ENCODE measurements around the gene FAM83G. TPM values are rescaled to one million over a fixed set of nuclear protein-coding genes. Genes with fewer than 3 reads are reported as not detected.

Gene FAM83G
- total and polyA plus RNA-seq, 2 donors (not counting 3 experiments of a cell fraction or from before 2014, with no cell fraction given): 7.0 to 10.9 TPM

DNA sequence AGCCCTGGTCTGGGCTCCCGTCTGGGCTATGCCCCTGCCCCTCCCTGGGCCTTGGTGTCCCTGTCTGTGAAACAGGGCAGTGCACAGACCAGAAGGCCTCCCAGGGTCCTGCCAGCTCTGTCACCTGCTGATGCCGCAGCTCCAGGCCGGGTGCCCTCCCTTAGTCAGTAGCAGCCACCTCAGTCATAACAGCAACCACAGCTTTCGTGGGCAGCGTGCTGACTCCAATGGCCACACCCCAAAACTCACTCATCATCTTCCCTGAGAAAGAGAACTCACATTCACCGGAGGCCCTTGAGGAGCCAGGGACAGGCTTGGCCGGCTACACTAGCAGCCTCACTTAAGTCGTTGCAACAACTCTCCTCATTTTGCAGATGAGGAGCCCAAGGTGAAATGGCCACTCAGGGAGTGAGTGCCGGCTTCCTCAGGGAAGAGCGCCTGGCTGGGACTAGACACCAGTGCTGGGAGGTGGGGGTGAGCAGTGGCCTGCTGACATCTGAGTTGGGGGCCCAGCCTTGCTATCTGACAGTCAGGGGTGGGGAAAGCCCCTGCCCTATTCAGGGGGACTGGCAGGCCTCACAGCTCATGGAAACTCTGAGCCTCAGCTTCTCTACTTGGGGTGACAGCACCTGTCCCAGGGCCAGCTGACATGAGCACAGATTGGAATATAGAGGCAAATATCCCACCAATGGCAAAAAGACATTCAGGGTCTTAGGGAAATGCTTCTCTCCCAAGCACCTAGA lies 30.0 kb downstream of the FAM83G start:
- H2AFZ ChIP-seq (ENCODE audit: low read depth, low read length): no peak overlapping the region
- H3K4me1 ChIP-seq (ENCODE audit: control insufficient read depth, extremely low read depth, insufficient read depth, low read length): peaks cover 5% of the 10 kb centered on the region
- no peaks in the 10 kb centered on the region for H3K27me3 ChIP-seq (ENCODE audit: control insufficient read depth in 2 of 2, insufficient read depth in 2 of 2, low read length in 2 of 2)
- H3K36me3 ChIP-seq (ENCODE audit: control insufficient read depth in 2 of 2, extremely low read depth in 1 of 2, insufficient read depth in 2 of 2, low read length in 2 of 2): peaks cover 0 to 15% of the 10 kb centered on the region in 2 experiments
- H3K79me2 ChIP-seq (ENCODE audit: control insufficient read depth, insufficient read depth, low read length): no peaks in the 10 kb centered on the region
- TF ChIP-seq JUN (IDR thresholded peaks at IDR 0.05; ENCODE audit: borderline replicate concordance, insufficient read depth, insufficient read length, low read depth) (no peak), POLR2A (IDR thresholded peaks at IDR 0.05; ENCODE audit: low read depth, low read length) (no peak), MYC (IDR thresholded peaks at IDR 0.05; ENCODE audit: low read depth, low read length) (no peak), GATA2 (IDR thresholded peaks at IDR 0.05; ENCODE audit: insufficient read depth, insufficient read length, low read depth, low read length) (no peak), POLR2AphosphoS5 (IDR thresholded peaks at IDR 0.05; ENCODE audit: insufficient read depth, low read depth, low read length) (no peak), FOS (IDR thresholded peaks at IDR 0.05; ENCODE audit: borderline replicate concordance, insufficient read depth, low read length) (no peak)
- TF ChIP-seq, protein P1, sequence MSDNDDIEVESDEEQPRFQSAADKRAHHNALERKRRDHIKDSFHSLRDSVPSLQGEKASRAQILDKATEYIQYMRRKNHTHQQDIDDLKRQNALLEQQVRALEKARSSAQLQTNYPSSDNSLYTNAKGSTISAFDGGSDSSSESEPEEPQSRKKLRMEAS (IDR thresholded peaks at IDR 0.05; ENCODE audit: insufficient read depth, insufficient read length): no peak
- H3K9ac ChIP-seq (replicated peaks; ENCODE audit: extremely low read depth, insufficient read depth, low read length): no peak overlapping the region
- no peaks in the 10 kb centered on the region for H3K9me1 ChIP-seq (replicated peaks; ENCODE audit: control insufficient read depth, extremely low read depth, insufficient read depth, low read length)
- intact Hi-C loops (cut with micrococcal nuclease) (no loop called here), dilution Hi-C loops (cut with MboI; ENCODE audit: extremely low pct_ligation_motif_present, low sequenced_read_pairs) (no loop called here)
- H3K4me3 ChIP-seq (replicated peaks in 1 of 3; ENCODE audit: insufficient read depth in 1 of 3, low read depth in 1 of 3, low read length in 3 of 3): no peak overlapping the region
- no peak for DNase-seq (ENCODE audit: low read depth, low spot score)
- no peak overlapping the region for H3K4me2 ChIP-seq (ENCODE audit: insufficient read depth, low read length)
- FAIRE-seq: no peak
- no TSS peak for BruUV-seq (replicated peaks)
- ChIA-PET POLR2A (no interaction called here), CTCF (interaction anchor here (1.5 kb wide), 1 partner anchor 13 kb away, joined by 8 read pairs; no protein-coding TSS in a partner anchor)
- H3K27ac ChIP-seq (ENCODE audit: insufficient read depth, low read depth, low read length): no peak overlapping the region
- H4K20me1 ChIP-seq (replicated peaks; ENCODE audit: control insufficient read depth, extremely low read depth, insufficient read depth, low read length): no peaks in the 10 kb centered on the region
- H3K9me3 ChIP-seq (replicated peaks; ENCODE audit: control insufficient read depth, insufficient read depth, low read length): no peaks in the 10 kb centered on the region

DNA sequence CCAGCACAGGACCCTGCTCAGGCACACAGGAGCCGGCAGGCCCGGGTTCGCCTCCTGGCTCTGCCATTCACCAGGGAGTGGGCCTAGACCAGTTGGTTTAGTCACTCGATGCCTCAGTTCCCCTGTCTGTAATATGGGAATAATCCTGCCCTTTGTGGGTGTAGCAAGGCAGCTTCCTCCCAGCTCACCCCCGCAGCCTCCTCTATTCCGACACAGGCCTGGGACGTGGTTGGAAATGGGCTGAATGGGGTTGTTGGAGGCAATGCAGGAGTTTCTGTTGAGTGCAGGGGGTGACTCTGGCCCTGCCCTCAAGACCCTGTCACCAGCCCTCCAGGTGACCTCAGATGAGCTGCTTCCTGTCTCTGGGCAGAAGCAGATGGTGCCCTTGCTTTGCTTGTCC lies 32.8 kb downstream of the FAM83G start:
- Histone ChIP-seq H4K20me1 (replicated peaks; ENCODE audit: control insufficient read depth, extremely low read depth, insufficient read depth, low read length) (no peaks in the 10 kb centered on the region), H3K27me3 (ENCODE audit: control insufficient read depth in 2 of 2, insufficient read depth in 2 of 2, low read length in 2 of 2) (no peaks in the 10 kb centered on the region), H3K4me1 (ENCODE audit: control insufficient read depth, extremely low read depth, insufficient read depth, low read length) (peaks cover 31% of the 10 kb centered on the region), H3K9me1 (replicated peaks; ENCODE audit: control insufficient read depth, extremely low read depth, insufficient read depth, low read length) (no peaks in the 10 kb centered on the region), H3K9me3 (replicated peaks; ENCODE audit: control insufficient read depth, insufficient read depth, low read length) (no peaks in the 10 kb centered on the region), H3K9ac (replicated peaks; ENCODE audit: extremely low read depth, insufficient read depth, low read length) (no peak overlapping the region), H2AFZ (ENCODE audit: low read depth, low read length) (no peak overlapping the region), H3K4me3 (replicated peaks in 1 of 3; ENCODE audit: insufficient read depth in 1 of 3, low read depth in 1 of 3, low read length in 3 of 3) (no peak overlapping the region), H3K4me2 (ENCODE audit: insufficient read depth, low read length) (no peak overlapping the region), H3K27ac (ENCODE audit: insufficient read depth, low read depth, low read length) (no peak overlapping the region), H3K36me3 (ENCODE audit: control insufficient read depth in 2 of 2, extremely low read depth in 1 of 2, insufficient read depth in 2 of 2, low read length in 2 of 2) (peaks cover 0 to 7% of the 10 kb centered on the region in 2 experiments), H3K79me2 (ENCODE audit: control insufficient read depth, insufficient read depth, low read length) (no peaks in the 10 kb centered on the region)
- POLR2A ChIA-PET: no interaction called here
- TF ChIP-seq GATA2 (IDR thresholded peaks at IDR 0.05; ENCODE audit: insufficient read depth, insufficient read length, low read depth, low read length) (no peak), POLR2A (IDR thresholded peaks at IDR 0.05; ENCODE audit: low read depth, low read length) (no peak), POLR2AphosphoS5 (IDR thresholded peaks at IDR 0.05; ENCODE audit: insufficient read depth, low read depth, low read length) (no peak), MYC (IDR thresholded peaks at IDR 0.05; ENCODE audit: low read depth, low read length) (no peak), JUN (IDR thresholded peaks at IDR 0.05; ENCODE audit: borderline replicate concordance, insufficient read depth, insufficient read length, low read depth) (no peak)
- TF ChIP-seq, protein P2, sequence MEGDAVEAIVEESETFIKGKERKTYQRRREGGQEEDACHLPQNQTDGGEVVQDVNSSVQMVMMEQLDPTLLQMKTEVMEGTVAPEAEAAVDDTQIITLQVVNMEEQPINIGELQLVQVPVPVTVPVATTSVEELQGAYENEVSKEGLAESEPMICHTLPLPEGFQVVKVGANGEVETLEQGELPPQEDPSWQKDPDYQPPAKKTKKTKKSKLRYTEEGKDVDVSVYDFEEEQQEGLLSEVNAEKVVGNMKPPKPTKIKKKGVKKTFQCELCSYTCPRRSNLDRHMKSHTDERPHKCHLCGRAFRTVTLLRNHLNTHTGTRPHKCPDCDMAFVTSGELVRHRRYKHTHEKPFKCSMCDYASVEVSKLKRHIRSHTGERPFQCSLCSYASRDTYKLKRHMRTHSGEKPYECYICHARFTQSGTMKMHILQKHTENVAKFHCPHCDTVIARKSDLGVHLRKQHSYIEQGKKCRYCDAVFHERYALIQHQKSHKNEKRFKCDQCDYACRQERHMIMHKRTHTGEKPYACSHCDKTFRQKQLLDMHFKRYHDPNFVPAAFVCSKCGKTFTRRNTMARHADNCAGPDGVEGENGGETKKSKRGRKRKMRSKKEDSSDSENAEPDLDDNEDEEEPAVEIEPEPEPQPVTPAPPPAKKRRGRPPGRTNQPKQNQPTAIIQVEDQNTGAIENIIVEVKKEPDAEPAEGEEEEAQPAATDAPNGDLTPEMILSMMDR (IDR thresholded peaks at IDR 0.05; ENCODE audit: extremely low read depth in 1 of 2, insufficient read depth in 1 of 2, low read depth in 1 of 2, low read length in 2 of 2): no peak
- CTCF ChIA-PET: interaction anchor here (1.0 to 1.4 kb wide), 2 partner anchors 11 to 26 kb away, joined by 4 to 8 read pairs; no protein-coding TSS in a partner anchor
- dilution Hi-C loops (cut with MboI; ENCODE audit: extremely low pct_ligation_motif_present, low sequenced_read_pairs) (no loop called here), intact Hi-C loops (cut with micrococcal nuclease) (no loop called here)
- BruUV-seq (replicated peaks): no TSS peak
- FAIRE-seq: no peak
- DNase-seq (ENCODE audit: low read depth, low spot score): no peak

Measured in endothelial cell of umbilical vein (primary cell).